Activated CD8-positive, alpha-beta T cell treated with anti-CD3 and anti-CD28 coated beads for 36 hours (primary cell): ENCODE measurements around the gene UBQLN2. TPM values are rescaled to one million over a fixed set of nuclear protein-coding genes. Genes with fewer than 3 reads are reported as not detected.

Experiments used
- ATAC-seq: fragments of 200-7000 bp; cut with Tn5 transposase; one replicate; pipeline ENCODE4 v1.10.0; 2021; ENCODE audit warnings: mild to moderate bottlenecking, moderate library complexity
- CTCF ChIA-PET: fragments of 350-600 bp; sonication (Branson Sonifier 250); formaldehyde crosslinking; loops from one replicate; lab custom pipeline; 2021; ENCODE audit warnings: antibody characterized with exemption; lab: Charles Lee
- POLR2A ChIA-PET: fragments of 350-600 bp; sonication (Branson Sonifier 250); formaldehyde crosslinking; loops from one replicate; lab custom pipeline; 2021; ENCODE audit warnings: antibody characterized with exemption; lab: Charles Lee
- DNase-seq: peaks from one replicate; pipeline ENCODE4 v3.0.0-alpha.2; 2020
- H3K27ac Mint-ChIP-seq: one replicate; pipeline ENCODE4 v1.8.0; 2021; ENCODE audit warnings: mild to moderate bottlenecking, mixed read lengths
- H3K27me3 Mint-ChIP-seq: one replicate; pipeline ENCODE4 v1.8.0; 2021; ENCODE audit warnings: mixed read lengths
- H3K36me3 Mint-ChIP-seq: one replicate; pipeline ENCODE4 v1.8.0; 2021; ENCODE audit warnings: low read depth, mixed read lengths
- H3K4me1 Mint-ChIP-seq: one replicate; pipeline ENCODE4 v1.8.0; 2021; ENCODE audit warnings: low read depth, mixed read lengths
- H3K4me3 Mint-ChIP-seq: one replicate; pipeline ENCODE4 v1.8.0; 2021; ENCODE audit warnings: mild to moderate bottlenecking, moderate library complexity, mixed read lengths
- H3K9me3 Mint-ChIP-seq: one replicate; pipeline ENCODE4 v1.8.0; 2021; ENCODE audit warnings: mixed read lengths
- CTCF ChIP-seq: fragments of 200-600 bp; IDR thresholded peaks from one replicate; pipeline ENCODE4 v1.8.0; 2022; ENCODE audit warnings: antibody characterized with exemption, mild to moderate bottlenecking
- intact Hi-C: fragments of 100-400 bp; cut with micrococcal nuclease; formaldehyde crosslinking; loops from one replicate; pipeline ENCODE4 v1.10.0; 2022
- total RNA-seq, 2 experiments: library from RNA; stranded (reverse); gene quantifications; one replicate each; pipeline ENCODE4 v1.2.3, GENCODE V29; 2021

The UBQLN2 gene
- total RNA-seq, 2 experiments from 2014 or later: 31.9 to 33.0 TPM

- Mint-ChIP-seq H3K27me3 (no peaks in the 10 kb centered on the region), H3K4me1 (peaks cover 4% of the 10 kb centered on the region), H3K27ac (no peak overlapping the region), H3K9me3 (peaks cover 23% of the 10 kb centered on the region), H3K36me3 (peaks cover 42% of the 10 kb centered on the region), H3K4me3 (no peak overlapping the region)
- DNase-seq (no peak), ATAC-seq (no peak)
- intact Hi-C loops: no loop called here
- ChIA-PET POLR2A (no interaction called here), CTCF (no interaction called here)
- TF ChIP-seq CTCF: no peak
These were observed 36.7 kb downstream of the UBQLN2 start for GRCh38 chrX:56600141-56600540.

- no peak overlapping the region for H3K27ac Mint-ChIP-seq
- no peak for DNase-seq
- no peaks in the 10 kb centered on the region for H3K27me3 Mint-ChIP-seq
- peaks cover 21% of the 10 kb centered on the region for H3K9me3 Mint-ChIP-seq
- no peak overlapping the region for H3K4me3 Mint-ChIP-seq
- POLR2A ChIA-PET: no interaction called here
- intact Hi-C loops: no loop called here
- no peaks in the 10 kb centered on the region for H3K4me1 Mint-ChIP-seq
- peaks cover 33% of the 10 kb centered on the region for H3K36me3 Mint-ChIP-seq
- no peak for TF ChIP-seq CTCF
- no peak for ATAC-seq
- CTCF ChIA-PET: no interaction called here
These were observed 37.6 kb downstream of the UBQLN2 start for GRCh38 chrX:56600987-56601386.

- TF ChIP-seq CTCF: no peak
- intact Hi-C loops: no loop called here
- H3K4me3 Mint-ChIP-seq: no peak overlapping the region
- ChIA-PET CTCF (no interaction called here), POLR2A (no interaction called here)
- no peak overlapping the region for H3K27ac Mint-ChIP-seq
- no peaks in the 10 kb centered on the region for H3K36me3 Mint-ChIP-seq
- no peaks in the 10 kb centered on the region for H3K4me1 Mint-ChIP-seq
- ATAC-seq (no peak), DNase-seq (no peak)
- H3K27me3 Mint-ChIP-seq: no peaks in the 10 kb centered on the region
- no peaks in the 10 kb centered on the region for H3K9me3 Mint-ChIP-seq
These were observed 51.9 kb downstream of the UBQLN2 start for GRCh38 chrX:56615282-56615681.

Other genes with a start within 250 kb of the UBQLN2 start
- 10 to 100 TPM; 31.6 to 36.8 TPM for gene NBDY, start 165.6 kb downstream of the UBQLN2 start, total RNA-seq